ENCODE results near the gene CTXND1. TPM values are rescaled to one million over a fixed set of nuclear protein-coding genes. Genes with fewer than 3 reads are reported as not detected.

Gene CTXND1
- total RNA-seq, 2 experiments from 2014 or later: not detected

DNA sequence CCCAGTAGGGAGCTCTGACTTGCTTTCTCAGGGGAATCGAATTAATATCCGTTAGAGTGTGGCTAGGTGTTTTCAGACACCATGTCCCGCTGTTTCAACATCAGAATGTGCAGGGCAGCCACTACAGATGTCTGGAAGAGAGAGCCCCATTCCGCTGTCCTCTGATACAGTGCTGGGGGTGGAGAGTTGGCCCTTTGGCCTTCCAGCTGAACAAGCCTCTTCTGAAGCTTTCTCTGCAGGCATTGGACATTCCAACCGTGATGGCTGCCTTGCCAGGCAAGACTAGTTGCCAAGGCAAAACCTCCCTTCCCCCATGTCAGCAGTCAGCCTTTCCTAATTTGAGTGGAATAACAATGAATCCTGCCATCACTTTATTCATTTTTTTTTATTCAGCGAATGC, 97.7 kb downstream of the CTXND1 start:
- CTCF ChIA-PET: interaction anchor here (0.6 to 1.0 kb wide), 2 partner anchors 81 to 800 kb away, joined by 3 read pairs; no protein-coding TSS in a partner anchor
- Mint-ChIP-seq H3K4me1 (peaks cover 28% of the 10 kb centered on the region), H3K36me3 (ENCODE audit: low read depth) (peaks cover 10% of the 10 kb centered on the region), H3K4me3 (peak overlapping the region; percentile 93), H3K27ac (no peak overlapping the region), H3K27me3 (no peaks in the 10 kb centered on the region), H3K9me3 (ENCODE audit: low read depth) (no peaks in the 10 kb centered on the region)
- no peak for DNase-seq
- ATAC-seq: no peak
- intact Hi-C loops (cut with DNase I, micrococcal nuclease): loop anchor here (5.0 to 10.0 kb wide), 6 partner anchors 82 to 1890 kb away; partner anchors contain the start of genes MEX3B (in 1 of the 2), MORF4L1 (in 1 of the 2), MTHFS (in 1 of the 2) and TLNRD1 (in 1 of the 2)
- POLR2A ChIA-PET: no interaction called here

DNA sequence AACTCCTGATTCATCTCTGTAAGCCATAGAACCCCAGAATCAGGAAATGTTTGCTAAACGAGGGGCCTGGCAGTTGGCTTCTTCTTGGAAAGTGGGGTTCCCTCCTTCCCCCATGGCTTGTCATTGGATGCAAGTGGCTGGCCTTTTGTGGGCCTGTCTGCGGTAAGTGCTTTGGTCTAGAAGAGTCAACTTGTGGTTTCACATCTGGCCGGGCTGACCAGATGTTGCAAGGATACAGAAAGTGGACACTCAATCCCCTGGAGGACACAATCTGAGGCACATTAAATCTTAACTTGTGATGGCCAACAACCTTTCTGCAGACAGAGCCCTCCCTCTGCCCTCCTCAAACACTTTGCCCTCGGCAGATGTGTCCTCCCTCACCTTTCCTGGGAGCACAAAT, 98.1 kb downstream of the CTXND1 start:
- CTCF ChIA-PET: no interaction called here
- DNase-seq: no peak
- POLR2A ChIA-PET: no interaction called here
- peaks cover 9% of the 10 kb centered on the region for H3K36me3 Mint-ChIP-seq (ENCODE audit: low read depth)
- no peaks in the 10 kb centered on the region for H3K9me3 Mint-ChIP-seq (ENCODE audit: low read depth)
- no peaks in the 10 kb centered on the region for H3K27me3 Mint-ChIP-seq
- peak overlapping the region; percentile 93 for H3K4me3 Mint-ChIP-seq
- no peak for ATAC-seq
- intact Hi-C loops (cut with DNase I, micrococcal nuclease): loop anchor here (1.0 to 10.0 kb wide), 9 partner anchors 82 to 1891 kb away; partner anchors contain the start of genes BCL2A1 (in 1 of the 2), MEX3B (in 1 of the 2), MORF4L1 (in 1 of the 2) and MTHFS (in 1 of the 2)
- H3K4me1 Mint-ChIP-seq: peaks cover 27% of the 10 kb centered on the region
- peak overlapping the region; percentile 88 for H3K27ac Mint-ChIP-seq

DNA sequence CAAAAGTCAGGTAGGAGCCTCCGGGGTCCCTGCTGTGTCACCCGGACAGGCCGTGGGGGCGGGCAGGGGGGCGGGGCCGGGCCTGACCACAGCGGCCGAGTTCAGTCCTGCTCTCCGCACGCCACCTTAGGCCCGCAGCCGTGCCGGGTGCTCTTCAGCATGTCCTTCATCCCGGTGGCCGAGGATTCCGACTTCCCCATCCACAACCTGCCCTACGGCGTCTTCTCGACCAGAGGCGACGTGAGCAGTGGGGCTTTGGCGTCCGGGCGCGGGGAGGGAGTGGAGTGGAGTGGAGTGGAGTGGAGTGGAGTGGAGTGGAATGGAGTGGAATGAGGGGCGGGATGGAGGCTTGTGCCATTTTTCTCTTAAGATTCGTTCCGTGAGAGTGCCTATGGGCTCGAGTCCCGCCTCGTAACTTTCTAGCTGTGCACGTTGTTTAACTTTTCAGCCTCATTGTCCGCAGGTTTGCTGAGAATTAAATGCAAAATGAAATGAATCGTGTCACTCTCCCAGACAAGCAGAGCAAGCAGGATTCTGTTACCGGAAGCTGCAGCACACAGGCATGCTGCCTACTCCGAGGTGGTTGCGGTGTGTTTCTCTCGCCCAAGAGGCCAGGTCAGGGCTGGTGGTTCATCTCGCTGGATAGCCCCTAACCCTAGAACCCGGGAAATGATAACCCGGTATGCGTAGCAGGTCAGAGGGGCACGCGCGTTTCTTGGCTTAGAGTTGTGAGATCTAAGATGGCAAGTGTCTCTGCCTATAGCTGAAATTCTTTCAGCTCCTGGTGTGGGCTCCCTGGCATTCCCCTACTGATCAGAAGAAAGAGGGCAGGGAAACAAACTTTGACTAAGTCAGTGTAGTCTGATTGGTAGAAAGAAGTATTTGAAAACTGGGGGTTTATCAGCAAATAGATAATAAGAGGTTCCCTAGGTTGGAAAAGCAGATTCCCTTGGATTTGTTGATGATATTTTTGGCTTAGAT, 98.8 kb downstream of the CTXND1 start, which contains the start of gene FAH:
FAH (plus strand) TSS at position 104 of the 981 bp plus-strand sequence; CDS start at position 160, 56 bp downstream.
- H3K27ac Mint-ChIP-seq: peak within 1 kb of the TSS; percentile 88
- peak within 1 kb of the TSS; percentile 93 for H3K4me3 Mint-ChIP-seq
- intact Hi-C loops (cut with DNase I, micrococcal nuclease): loop anchor here (1.0 to 10.0 kb wide), 13 partner anchors 7 to 1892 kb away; partner anchors contain the start of genes MTHFS (in 2 of the 2), ZFAND6 (in 2 of the 2), BCL2A1 (in 1 of the 2) and MEX3B (in 1 of the 2)
- DNase-seq (peak; percentile 65), ATAC-seq (peak; percentile 68)
- peaks cover 27% of the 10 kb centered on the region for H3K4me1 Mint-ChIP-seq
- ChIA-PET CTCF (interaction anchor here (0.6 kb wide), 1 partner anchor 1190 kb away, joined by 3 read pairs; no protein-coding TSS in a partner anchor), POLR2A (interaction anchor here (0.8 kb wide), 1 partner anchor 93 kb away, joined by 4 read pairs; no protein-coding TSS in a partner anchor)
- no peaks in the 10 kb centered on the region for H3K9me3 Mint-ChIP-seq (ENCODE audit: low read depth)
- no peaks in the 10 kb centered on the region for H3K27me3 Mint-ChIP-seq
- peaks cover 5% of the 10 kb centered on the region for H3K36me3 Mint-ChIP-seq (ENCODE audit: low read depth)

DNA sequence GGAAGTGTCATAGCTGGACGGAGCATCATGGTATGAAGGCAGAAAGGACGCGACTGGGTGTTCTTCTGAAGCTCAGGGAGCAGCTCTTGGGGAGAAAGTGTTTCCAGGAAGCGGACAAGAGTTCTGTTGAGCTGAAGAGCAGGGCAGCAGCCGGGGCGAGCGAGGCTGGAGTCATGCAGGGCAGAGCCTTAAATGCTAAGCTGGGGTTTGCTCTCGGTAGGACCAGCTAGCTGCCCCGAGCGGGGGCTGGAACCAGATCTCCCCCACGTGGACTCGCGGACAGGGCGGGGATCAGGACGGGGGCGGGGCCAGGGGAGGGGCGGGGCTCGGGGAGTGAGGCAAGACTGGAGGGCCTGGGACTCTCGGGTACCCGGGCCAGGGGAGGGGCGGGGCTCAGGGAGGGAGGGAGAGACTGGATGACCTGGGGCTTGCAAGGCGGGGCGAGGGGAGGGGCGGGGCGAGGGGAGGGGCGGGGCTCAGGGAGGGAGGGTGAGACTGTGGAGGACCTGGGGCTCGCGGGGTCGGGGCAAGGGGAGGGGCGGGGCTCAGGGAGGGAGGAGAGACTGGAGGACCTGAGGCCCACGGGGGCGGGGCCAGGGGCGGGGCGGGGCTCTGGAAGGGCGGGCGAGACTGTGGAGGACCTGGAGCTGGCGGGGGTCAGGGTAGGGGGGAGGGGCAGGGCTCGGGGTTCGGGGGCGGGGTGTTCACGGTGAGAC, 99.7 kb downstream of the CTXND1 start:
- intact Hi-C loops (cut with DNase I, micrococcal nuclease): loop anchor here (1.0 to 10.0 kb wide), 13 partner anchors 8 to 1892 kb away; partner anchors contain the start of genes MTHFS (in 2 of the 2), BCL2A1 (in 1 of the 2), MEX3B (in 1 of the 2) and MORF4L1 (in 1 of the 2)
- Mint-ChIP-seq H3K36me3 (ENCODE audit: low read depth) (peaks cover 5% of the 10 kb centered on the region), H3K9me3 (ENCODE audit: low read depth) (no peaks in the 10 kb centered on the region), H3K27ac (peak overlapping the region; percentile 76), H3K27me3 (no peaks in the 10 kb centered on the region), H3K4me3 (peak overlapping the region; percentile 77), H3K4me1 (peaks cover 27% of the 10 kb centered on the region)
- POLR2A ChIA-PET: interaction anchor here (0.6 kb wide), 1 partner anchor 60 kb away, joined by 5 read pairs; no protein-coding TSS in a partner anchor
- DNase-seq: peak; percentile 98
- CTCF ChIA-PET: interaction anchor here (0.6 kb wide), 1 partner anchor 1191 kb away, joined by 3 read pairs; no protein-coding TSS in a partner anchor
- ATAC-seq: peak; percentile 81

DNA sequence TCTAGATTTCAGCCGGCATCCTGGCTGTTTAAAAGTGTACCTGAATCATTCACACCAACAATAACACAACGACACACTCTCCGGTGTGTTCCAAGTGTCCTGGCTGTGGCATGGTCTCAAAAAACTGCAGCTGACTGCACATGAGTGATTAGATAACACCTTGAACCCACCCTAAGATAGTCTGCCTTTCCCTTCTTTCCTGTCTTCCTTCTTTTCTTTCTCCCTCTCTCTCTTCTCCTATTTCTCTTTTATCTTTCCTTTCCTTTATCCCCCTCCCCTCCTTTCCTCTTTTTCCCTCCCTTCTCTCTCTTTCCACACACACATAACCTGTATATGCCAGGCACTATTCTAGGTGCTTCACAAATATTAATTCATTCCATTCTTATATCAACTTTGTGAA, 100.4 kb downstream of the CTXND1 start:
- Mint-ChIP-seq H3K36me3 (ENCODE audit: low read depth) (peaks cover 5% of the 10 kb centered on the region), H3K27ac (peak overlapping the region; percentile 76), H3K9me3 (ENCODE audit: low read depth) (no peaks in the 10 kb centered on the region), H3K4me3 (peak overlapping the region; percentile 77), H3K27me3 (no peaks in the 10 kb centered on the region), H3K4me1 (peaks cover 27% of the 10 kb centered on the region)
- CTCF ChIA-PET: no interaction called here
- POLR2A ChIA-PET: no interaction called here
- intact Hi-C loops (cut with DNase I, micrococcal nuclease): loop anchor here (5.0 to 10.0 kb wide), 6 partner anchors 79 to 1893 kb away; partner anchors contain the start of genes MEX3B (in 1 of the 2), MORF4L1 (in 1 of the 2), MTHFS (in 1 of the 2) and TLNRD1 (in 1 of the 2)
- no peak for ATAC-seq
- DNase-seq: no peak

DNA sequence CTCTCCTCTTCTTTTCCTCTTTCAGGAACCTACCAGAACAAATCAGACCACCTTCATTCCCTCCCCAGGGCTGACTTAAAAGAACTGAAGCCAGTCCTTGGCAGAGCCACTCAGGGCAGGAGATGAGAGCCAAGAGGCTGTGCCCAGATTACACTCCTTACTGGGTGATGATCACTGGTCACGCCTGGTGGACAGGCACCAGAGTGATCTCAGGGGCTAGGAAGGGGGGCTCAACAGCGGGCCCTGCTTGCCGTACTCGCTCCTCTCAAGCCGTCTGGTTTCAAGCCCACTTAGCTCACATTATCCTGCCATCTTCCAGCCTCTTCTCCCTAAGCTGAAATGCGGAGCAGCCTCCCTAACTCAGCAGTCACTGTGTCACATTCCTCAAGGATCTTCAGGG, 100.9 kb downstream of the CTXND1 start:
- Mint-ChIP-seq H3K4me3 (no peak overlapping the region), H3K4me1 (peaks cover 27% of the 10 kb centered on the region)
- POLR2A ChIA-PET: no interaction called here

More for the DNA sequence above, 100.9 kb downstream of the CTXND1 start:
- no peak for ATAC-seq
- no peak for DNase-seq
- Mint-ChIP-seq H3K9me3 (ENCODE audit: low read depth) (peaks cover 3% of the 10 kb centered on the region), H3K27me3 (no peaks in the 10 kb centered on the region), H3K27ac (no peak overlapping the region), H3K36me3 (ENCODE audit: low read depth) (peaks cover 5% of the 10 kb centered on the region)
- intact Hi-C loops (cut with DNase I, micrococcal nuclease): loop anchor here (5.0 to 10.0 kb wide), 6 partner anchors 79 to 1894 kb away; partner anchors contain the start of genes MEX3B (in 1 of the 2), MORF4L1 (in 1 of the 2), MTHFS (in 1 of the 2) and TLNRD1 (in 1 of the 2)
- CTCF ChIA-PET: no interaction called here

Other genes with a start within 250 kb of the CTXND1 start
- 10 to 100 TPM; 30.2 to 37.2 TPM for gene ZFAND6, start 192.5 kb downstream of the CTXND1 start, total RNA-seq
- gene FAH, start 99.2 kb downstream of the CTXND1 start, total RNA-seq: 10 to 100 TPM; 41.1 to 44.3 TPM
- gene ARNT2, start 152.2 kb upstream of the CTXND1 start, total RNA-seq: under 1 TPM; 0.05 to 0.19 TPM

Measured in activated CD4-positive, alpha-beta T cell treated with anti-CD3 and anti-CD28 coated beads for 36 hours (primary cell).